T-helper 9 cell (primary cell): ENCODE results near the gene STK4.
"Not testable (repeated sequence)": the region's sequence is repeated elsewhere in the genome, so short reads cannot be mapped to it uniquely, and the experiment has no call there.

Experiments used
- DNase-seq: peaks from one replicate; pipeline ENCODE4 v3.0.0-alpha.2; 2020

STK4 gene

GRCh38 chr20:44990425-44990824, 24.1 kb downstream of the STK4 start:
- no peak for DNase-seq

GRCh38 chr20:44990957-44991356, 24.6 kb downstream of the STK4 start:
- no peak for DNase-seq

- DNase-seq: no peak
Measured at GRCh38 chr20:44993343-44993742, 27.0 kb downstream of the STK4 start.

- no peak for DNase-seq
Measured at GRCh38 chr20:44997171-44997570, 30.9 kb downstream of the STK4 start.

- DNase-seq: no peak
Measured at GRCh38 chr20:44997668-44998067, 31.4 kb downstream of the STK4 start.

- DNase-seq: no peak
Measured at GRCh38 chr20:45008521-45009049, 42.3 kb downstream of the STK4 start.

- no peak for DNase-seq
Measured at GRCh38 chr20:45010399-45010828, 44.1 kb downstream of the STK4 start.

GRCh38 chr20:45011108-45011526, 44.8 kb downstream of the STK4 start:
- peak; percentile 12 for DNase-seq

- no peak for DNase-seq
Measured at GRCh38 chr20:45012682-45013302, 46.5 kb downstream of the STK4 start.

- not testable (repeated sequence) for DNase-seq
Measured at GRCh38 chr20:45014131-45014530, 47.8 kb downstream of the STK4 start.

- DNase-seq: no peak
Measured at GRCh38 chr20:45014671-45015415, 48.5 kb downstream of the STK4 start.

- no peak for DNase-seq
Measured at GRCh38 chr20:45016089-45016671, 49.9 kb downstream of the STK4 start.

GRCh38 chr20:45017281-45017680, 51.0 kb downstream of the STK4 start:
- DNase-seq: no peak

- no peak for DNase-seq
Measured at GRCh38 chr20:45017857-45018256, 51.5 kb downstream of the STK4 start.

GRCh38 chr20:45019027-45019761, 52.9 kb downstream of the STK4 start:
- no peak for DNase-seq

GRCh38 chr20:45019762-45020123, 53.4 kb downstream of the STK4 start:
- DNase-seq: no peak

GRCh38 chr20:45020236-45020886, 54.0 kb downstream of the STK4 start:
- DNase-seq: no peak

GRCh38 chr20:45021631-45022030, 55.3 kb downstream of the STK4 start:
- DNase-seq: no peak

GRCh38 chr20:45023140-45023539, 56.8 kb downstream of the STK4 start:
- not testable (repeated sequence) for DNase-seq

GRCh38 chr20:45028424-45029136, 62.3 kb downstream of the STK4 start:
- no peak for DNase-seq

GRCh38 chr20:45029884-45030283, 63.6 kb downstream of the STK4 start:
- DNase-seq: no peak

GRCh38 chr20:45032276-45032675, 66.0 kb downstream of the STK4 start:
- no peak for DNase-seq
